HG03135 (cell line): ENCODE results near the gene CLDN24.

ENCODE experiments used
- ATAC-seq: cut with Tn5 transposase; IDR thresholded peaks from one replicate; pipeline ENCODE4 v1.9.1; 2021; ENCODE audit warnings: mild to moderate bottlenecking, moderate library complexity; ENCODE audit not compliant: unreplicated experiment

Gene CLDN24

GRCh38 chr4:183323295-183323694, 1.1 kb upstream of the CLDN24 start:
- ATAC-seq = no peak

DNA sequence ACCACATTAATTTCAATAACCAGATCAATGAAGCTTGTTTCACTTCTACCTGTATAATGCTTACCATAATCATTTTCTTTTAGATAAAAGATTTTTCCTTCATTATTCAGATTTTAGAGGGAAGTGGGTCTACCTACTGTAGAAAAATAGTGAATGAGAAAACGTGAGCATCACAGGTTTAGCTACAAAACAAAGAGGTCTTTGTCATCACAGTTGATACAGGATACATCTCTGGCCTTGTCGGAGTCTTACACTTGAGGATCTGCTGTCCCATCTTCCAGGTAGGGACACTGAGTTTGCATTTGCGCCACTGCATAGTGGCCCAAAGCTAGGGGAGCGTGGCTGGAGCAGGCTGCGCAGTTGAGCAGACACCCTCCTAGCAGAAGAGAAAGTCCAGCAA, 710 bp downstream of the CLDN24 start:
- ATAC-seq = no peak

DNA sequence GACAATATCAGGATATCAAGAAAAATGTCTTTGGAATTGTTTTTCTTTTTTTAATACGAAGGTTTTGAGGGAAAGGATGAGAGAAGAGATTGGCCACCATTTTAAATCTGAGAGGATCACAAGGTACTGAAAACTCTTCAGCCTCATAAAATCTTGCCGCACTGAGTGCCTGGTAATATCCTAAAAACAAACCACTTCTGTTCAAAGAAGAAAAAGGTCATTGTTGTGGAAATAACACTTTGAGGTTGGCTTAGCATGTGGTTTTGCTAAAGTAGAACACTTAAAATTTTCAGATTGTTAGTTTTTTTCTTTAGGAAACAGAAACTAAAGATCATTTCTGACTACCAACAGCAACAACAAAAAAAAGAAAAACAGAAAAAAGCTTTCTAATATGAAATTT, 1.1 kb downstream of the CLDN24 start:
- ATAC-seq = no peak

DNA sequence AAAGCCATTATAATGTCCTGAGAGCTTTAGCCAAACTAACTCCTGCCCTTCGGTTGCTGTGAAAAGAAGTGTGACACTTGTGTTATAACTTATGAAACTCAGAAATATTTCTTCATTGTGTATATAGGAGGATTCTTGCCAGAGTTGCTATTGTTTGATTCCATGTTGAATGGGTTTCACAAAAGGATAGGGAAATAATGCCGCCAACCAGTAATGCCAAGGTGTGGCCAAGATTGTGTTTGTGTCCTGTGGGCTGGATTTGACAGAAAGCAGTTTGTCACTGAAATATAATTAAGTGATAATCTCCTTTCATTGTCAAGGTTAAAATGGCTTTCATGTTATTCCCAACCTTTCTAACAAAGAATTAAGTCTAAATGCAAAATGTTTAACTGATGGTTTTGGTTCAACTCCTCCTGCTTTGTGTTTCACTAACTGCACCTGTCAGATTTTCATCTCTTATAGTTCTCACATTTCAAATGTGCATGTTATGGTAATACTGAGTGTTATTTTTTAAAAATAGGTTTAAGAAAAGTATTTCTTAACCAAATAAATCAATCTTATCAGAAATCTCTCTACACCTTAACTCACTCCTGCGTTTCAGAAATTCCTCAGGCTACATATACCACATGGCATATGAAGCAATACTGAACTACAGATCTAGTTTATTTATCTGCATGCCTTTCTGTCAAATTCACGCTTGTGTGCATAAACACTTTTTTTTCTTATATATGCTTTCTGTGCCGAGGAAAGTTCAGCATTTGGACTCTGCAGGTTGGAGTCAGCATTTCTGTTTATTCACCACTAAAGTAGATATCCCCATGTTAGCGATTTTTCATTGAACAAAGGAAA, 1.8 kb downstream of the CLDN24 start, which contains the start of gene CLDN22:
TSS of gene CLDN22 (minus strand) at position 66 of the 849 bp plus-strand sequence. CDS start at position 8, 58 bp downstream.
- no peak for ATAC-seq

- no peak for ATAC-seq
Measured at GRCh38 chr4:183318656-183319055, 3.6 kb downstream of the CLDN24 start.

DNA sequence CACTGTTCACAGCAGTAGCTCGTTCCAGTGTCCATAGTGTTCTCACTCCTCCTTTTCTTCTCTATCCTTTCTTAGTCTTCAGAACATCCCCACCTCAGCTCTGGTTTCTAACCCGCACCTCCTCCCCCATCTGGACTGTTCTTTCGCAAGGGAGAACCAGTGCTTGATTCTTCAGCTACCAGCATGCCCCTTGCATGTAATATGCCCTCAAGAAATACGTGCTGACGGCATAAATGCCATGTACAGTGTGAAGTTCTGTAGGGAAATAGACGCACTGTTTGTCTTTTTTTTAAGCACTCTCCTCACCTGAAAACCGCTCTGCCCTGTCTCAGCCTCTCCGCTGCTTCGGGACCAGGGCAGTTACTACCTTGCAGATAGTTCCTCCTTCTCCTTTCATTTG, 7.4 kb downstream of the CLDN24 start:
- ATAC-seq = no peak

DNA sequence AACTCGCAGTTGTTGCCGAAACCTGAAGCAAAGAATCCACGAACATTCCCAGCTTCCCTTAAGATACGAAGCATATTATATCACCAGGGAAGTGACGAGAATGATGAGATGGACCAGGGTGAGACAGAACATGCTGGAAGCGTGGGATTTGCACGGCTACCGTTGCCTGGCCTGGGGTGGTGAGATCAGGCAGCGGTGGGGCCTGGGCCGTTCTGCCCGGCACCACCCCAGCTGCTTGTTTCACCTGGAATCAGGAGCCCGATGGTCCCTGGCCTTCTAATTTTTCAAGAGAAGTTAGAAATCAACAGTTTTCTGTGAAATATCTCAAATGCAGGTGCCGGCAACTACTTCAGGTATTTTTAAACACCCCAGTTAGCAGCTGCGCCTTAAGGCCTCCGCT, 7.9 kb downstream of the CLDN24 start:
- no peak for ATAC-seq

DNA sequence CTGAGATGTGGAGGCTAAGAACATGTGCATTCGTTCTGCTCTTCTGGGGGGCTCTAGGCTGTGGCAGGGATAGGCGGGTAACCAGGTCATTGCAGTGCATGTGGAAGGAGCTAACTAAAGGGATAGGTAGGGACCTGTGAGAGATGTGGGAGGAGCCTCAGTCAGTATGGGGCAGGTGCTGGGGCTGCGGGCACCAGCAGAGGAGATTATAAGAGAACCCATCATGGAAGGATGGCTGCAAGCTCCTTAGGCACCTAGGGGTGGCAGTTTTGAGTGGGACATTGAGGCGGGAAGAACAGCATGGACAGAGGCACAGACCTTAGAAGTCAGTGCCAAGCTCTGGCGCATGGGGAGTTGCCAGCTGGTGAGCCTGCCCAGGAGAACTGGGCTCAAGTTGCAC, 9.4 kb downstream of the CLDN24 start:
- ATAC-seq = no peak

DNA sequence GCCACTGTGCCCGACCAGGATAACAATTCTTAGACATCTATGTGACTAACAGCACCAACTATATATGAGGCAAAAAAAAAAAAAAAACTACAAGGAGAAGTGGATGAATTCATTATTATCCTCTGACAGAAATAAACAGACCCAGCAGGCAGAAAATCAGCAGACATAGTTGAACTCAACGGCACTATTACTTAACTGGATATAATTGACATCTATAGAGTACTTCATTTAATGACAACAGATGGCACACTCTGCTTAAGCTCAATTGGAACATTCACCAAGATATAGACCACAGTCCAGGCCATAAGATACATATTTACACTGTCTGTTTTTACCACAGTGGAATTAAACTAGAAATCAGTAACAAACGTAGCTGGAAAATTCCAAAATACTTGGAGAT, 15.4 kb downstream of the CLDN24 start:
- no peak for ATAC-seq

- no peak for ATAC-seq
Measured at GRCh38 chr4:183304538-183304937, 17.7 kb downstream of the CLDN24 start.

- ATAC-seq = no peak
Measured at GRCh38 chr4:183304067-183304466, 18.2 kb downstream of the CLDN24 start.

DNA sequence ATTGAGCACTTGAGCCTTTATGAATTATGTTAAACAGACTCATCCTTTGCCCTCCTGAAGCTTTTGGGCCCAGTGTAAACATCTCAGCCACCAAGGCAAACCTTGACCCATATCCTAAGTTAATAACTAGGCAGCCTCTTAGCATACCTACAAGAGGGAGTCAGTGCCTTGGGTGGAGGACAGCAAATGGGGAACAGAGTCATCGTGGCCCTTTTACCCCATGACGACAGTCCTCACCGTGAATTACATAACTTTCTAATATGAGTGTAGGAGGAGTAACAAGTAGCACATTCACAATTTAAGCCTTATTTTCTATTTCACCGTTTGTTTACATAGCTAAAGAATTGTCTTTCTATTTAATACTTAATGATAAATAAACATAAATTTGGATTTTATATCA, 18.9 kb downstream of the CLDN24 start:
- ATAC-seq = no peak

GRCh38 chr4:183300655-183301054, 21.6 kb downstream of the CLDN24 start:
- ATAC-seq = no peak

- ATAC-seq = no peak
Measured at GRCh38 chr4:183300070-183300469, 22.2 kb downstream of the CLDN24 start.

GRCh38 chr4:183299464-183299863, 22.8 kb downstream of the CLDN24 start:
- ATAC-seq = no peak

- ATAC-seq = peak; percentile 87
Measured at GRCh38 chr4:183297675-183298074, 24.6 kb downstream of the CLDN24 start.

DNA sequence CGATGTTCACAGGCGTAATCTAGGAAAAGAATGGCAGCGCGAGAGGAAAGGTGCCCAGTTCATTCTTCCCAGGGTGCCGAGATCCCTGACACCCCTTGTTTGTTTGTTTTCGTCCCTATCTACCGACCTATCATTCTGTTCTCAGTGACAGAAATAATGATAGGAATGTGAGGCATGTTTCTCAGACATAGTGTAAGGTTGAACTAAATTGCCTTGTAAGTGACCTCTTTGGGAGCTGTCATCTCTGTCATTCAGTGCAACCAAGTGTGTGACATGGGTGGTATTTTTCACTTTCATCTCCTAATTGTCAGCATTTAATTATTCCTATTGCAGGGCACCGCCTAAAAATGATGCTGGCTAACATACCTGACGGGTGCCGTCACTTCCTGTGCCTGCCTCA, 26.5 kb downstream of the CLDN24 start:
- ATAC-seq = no peak

DNA sequence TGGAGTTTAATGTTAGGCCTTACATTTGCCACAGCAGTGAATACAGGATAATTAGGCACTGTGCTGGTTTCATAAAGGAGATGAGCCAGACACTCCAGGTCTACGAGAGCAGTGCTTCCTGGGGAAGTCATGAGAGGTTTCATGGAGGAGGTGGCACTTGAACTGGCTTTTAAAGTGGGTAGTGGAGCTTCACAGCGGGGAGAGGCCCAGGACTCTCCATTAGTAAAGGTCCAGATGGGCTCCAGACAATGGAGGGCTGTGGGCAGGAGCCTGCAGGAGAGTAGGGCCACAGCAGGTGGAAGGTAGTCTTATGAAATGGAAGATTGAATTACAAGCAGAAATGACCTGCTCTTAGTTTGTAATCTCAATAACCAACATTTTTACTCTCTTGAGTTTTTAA, 31.2 kb downstream of the CLDN24 start:
- ATAC-seq = no peak

- ATAC-seq = no peak
Measured at GRCh38 chr4:183289688-183290087, 32.5 kb downstream of the CLDN24 start.

GRCh38 chr4:183288955-183289354, 33.3 kb downstream of the CLDN24 start:
- no peak for ATAC-seq

GRCh38 chr4:183287677-183288076, 34.5 kb downstream of the CLDN24 start:
- peak; percentile 82 for ATAC-seq

DNA sequence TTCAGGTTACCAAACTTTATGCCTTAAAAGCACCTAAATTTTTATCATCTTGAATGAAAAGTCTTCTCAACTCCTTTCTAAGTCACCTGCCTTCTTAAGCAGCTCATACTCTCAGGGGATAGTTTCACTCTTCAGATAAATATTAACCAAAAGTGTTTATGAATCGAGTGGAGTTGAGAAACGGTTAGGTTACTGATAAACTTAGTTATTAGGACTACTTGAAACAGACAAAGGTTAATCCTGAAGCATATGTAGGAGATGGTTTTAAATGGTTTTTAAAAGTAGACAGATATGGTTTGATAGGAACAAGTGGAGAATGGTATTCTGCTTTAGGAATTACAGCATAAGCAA, 34.9 kb downstream of the CLDN24 start:
- peak; percentile 80 for ATAC-seq
